Stimulated activated CD4-positive, alpha-beta T cell treated with anti-CD3 and anti-CD28 coated beads, Interleukin-1b, Interleukin-23, amount 100 ng/mL, for 48 hours (primary cell): Measurements from ENCODE around the gene MYO1C.
"Not testable (repeated sequence)": the region's sequence is repeated elsewhere in the genome, so short reads cannot be mapped to it uniquely, and the experiment has no call there.

Experiments
- DNase-seq: peaks from one replicate; pipeline ENCODE4 v3.0.0-alpha.2; 2020

Gene MYO1C

DNA sequence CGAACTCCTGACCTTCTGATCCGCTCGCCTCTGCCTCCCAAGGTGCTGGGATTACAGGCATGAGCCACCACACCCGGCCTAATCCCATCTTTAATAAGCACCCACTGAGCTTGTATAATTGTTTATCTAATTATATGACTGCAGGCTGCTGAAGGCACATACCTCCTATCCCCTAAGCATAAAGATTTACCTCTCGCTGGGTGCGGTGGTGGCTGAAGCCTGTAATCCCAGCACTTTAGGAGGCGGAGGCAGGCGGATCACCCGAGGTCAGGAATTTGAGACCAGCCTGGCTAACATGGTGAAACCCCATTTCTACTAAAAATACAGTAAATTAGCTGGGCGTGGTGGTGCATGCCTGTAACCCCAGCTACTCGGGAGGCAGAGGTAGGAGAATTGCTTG is 72.3 kb downstream of the MYO1C start:
- DNase-seq = no peak

DNA sequence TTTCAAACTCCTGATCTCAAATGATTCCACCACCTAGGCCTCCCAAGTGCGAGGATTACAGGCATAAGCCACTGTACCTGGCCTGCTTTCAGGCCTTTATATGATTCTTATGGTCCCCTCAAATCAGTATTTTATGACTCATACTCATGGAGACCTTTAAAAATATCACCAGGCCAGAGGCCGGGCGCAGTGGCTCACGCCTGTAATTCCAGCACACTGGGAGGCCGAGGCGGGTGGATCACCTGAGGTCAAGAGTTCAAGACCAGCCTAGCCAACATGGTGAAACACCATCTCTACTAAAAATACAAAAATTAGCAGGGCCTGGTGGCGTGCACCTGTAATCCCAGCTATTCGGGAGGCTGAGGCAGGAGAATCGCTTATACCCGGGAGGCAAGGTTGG is 74.0 kb downstream of the MYO1C start:
- DNase-seq = not testable (repeated sequence)

DNA sequence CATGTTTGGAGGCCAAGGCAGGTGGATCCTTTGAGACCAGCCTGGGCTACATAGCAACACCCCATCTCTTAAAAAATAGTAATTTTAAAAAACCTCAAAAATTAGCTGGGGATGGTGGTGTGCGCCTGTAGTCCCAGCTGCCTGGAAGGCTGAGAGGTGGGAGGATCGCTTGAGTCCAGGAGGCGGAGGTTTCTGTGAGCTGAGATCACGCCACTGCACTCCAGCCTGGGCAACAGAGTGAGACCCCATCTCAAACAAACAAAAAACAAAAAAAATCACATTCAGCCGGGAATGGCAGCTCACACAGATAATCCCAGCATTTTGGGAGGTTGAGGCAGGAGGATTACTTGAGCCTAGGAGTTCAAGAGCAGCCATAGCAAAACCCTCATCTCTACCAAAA is 76.1 kb downstream of the MYO1C start:
- DNase-seq = no peak

DNA sequence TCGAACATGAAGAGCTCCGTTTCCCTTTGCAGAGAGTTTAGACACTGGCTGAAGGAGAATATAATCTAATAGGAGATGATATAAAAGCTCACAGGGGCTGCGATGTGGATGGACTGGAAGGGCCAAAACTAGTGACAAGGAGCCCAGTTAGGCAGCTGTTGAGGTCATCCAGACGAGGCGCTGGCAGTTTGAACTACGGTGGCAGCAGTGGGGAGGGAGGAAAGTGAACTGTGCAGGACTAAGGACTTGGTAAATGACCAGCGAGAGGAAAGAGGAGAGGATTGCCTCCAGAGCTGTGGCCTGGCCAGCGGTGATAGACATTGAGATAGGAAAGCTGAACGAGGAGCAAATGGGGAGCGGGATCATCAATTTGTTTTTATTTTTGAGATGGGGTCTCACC is 77.9 kb downstream of the MYO1C start:
- no peak for DNase-seq
